HEK293 (cell line): ENCODE results near the gene KREMEN2.
A peak's percentile ranks its signal among the peaks of the same experiment; 100 is the strongest.

Experiments used
- CTCF ChIA-PET: fragments of 350-600 bp; formaldehyde crosslinking; extraction: SDS; loops from one replicate; lab custom pipeline; 2021; ENCODE audit warnings: antibody characterized with exemption; lab: Yijun Ruan, JAX
- POLR2A ChIA-PET: fragments of 300-600 bp; formaldehyde crosslinking; extraction: SDS; loops from one replicate; lab custom pipeline; 2020; ENCODE audit warnings: antibody characterized with exemption, inconsistent platforms; lab: Yijun Ruan, JAX
- H3K27ac ChIP-seq: fragments of 200-500 bp; sonication (Bioruptor generic); 2 replicates; pipeline ENCODE4 v1.5.1; 2014; ENCODE audit warnings: low read depth, low read length, control low read depth, inconsistent platforms; ENCODE audit errors: extremely low read depth
- H3K36me3 ChIP-seq, 2 experiments: fragments of 200-500 bp in 1 of 2; sonication (Bioruptor generic) in 1 of 2; 1 replicate in 1 of 2; 2 replicates in 1 of 2; pipeline ENCODE4 v1.5.1; 2014 to 2017; ENCODE audit warnings: inconsistent platforms in 2 of 2, low read length in 2 of 2; ENCODE audit not compliant: control insufficient read depth in 2 of 2, insufficient read depth in 1 of 2
- H3K4me1 ChIP-seq: fragments of 200-500 bp; sonication (Bioruptor generic); 2 replicates; pipeline ENCODE4 v1.5.1; 2014; ENCODE audit warnings: mild to moderate bottlenecking, low read length, inconsistent platforms; ENCODE audit not compliant: control insufficient read depth, insufficient read depth
- H3K4me3 ChIP-seq: 2 replicates; pipeline ENCODE4 v1.5.1; 2011; ENCODE audit warnings: low read depth, mild to moderate bottlenecking, control low read depth, low read length, moderate library complexity
- H3K9me3 ChIP-seq: fragments of 200-500 bp; sonication (Bioruptor generic); 2 replicates; pipeline ENCODE4 v1.5.1; 2014; ENCODE audit warnings: low read depth, low read length, inconsistent platforms; ENCODE audit not compliant: control insufficient read depth, insufficient read depth
- BCL11B ChIP-seq: fragments of 450-650 bp; formaldehyde crosslinking; IDR thresholded peaks from 2 replicates; pipeline ENCODE4 v1.5.1; 2016; ENCODE audit warnings: low read depth, missing biosample characterization, missing genetic modification characterization
- GLI4 ChIP-seq: fragments of 450-650 bp; formaldehyde crosslinking; IDR thresholded peaks from 2 replicates; pipeline ENCODE4 v1.5.1; 2016; ENCODE audit warnings: missing biosample characterization, missing genetic modification characterization
- KLF8 ChIP-seq: fragments of 450-650 bp; formaldehyde crosslinking; IDR thresholded peaks from 2 replicates; pipeline ENCODE4 v1.5.1; 2016; ENCODE audit warnings: missing biosample characterization, missing genetic modification characterization
- MYNN ChIP-seq: fragments of 450-650 bp; formaldehyde crosslinking; IDR thresholded peaks from 2 replicates; pipeline ENCODE4 v1.5.1; 2016; ENCODE audit warnings: missing biosample characterization, missing genetic modification characterization, borderline replicate concordance
- MZF1 ChIP-seq: fragments of 450-650 bp; formaldehyde crosslinking; IDR thresholded peaks from 2 replicates; pipeline ENCODE4 v1.5.1; 2017; ENCODE audit warnings: missing biosample characterization, missing genetic modification characterization, borderline replicate concordance
- ZBTB17 ChIP-seq: fragments of 450-650 bp; formaldehyde crosslinking; IDR thresholded peaks from 2 replicates; pipeline ENCODE4 v1.5.1; 2016; ENCODE audit warnings: missing biosample characterization, missing genetic modification characterization
- ZFP37 ChIP-seq: fragments of 450-650 bp; formaldehyde crosslinking; IDR thresholded peaks from 2 replicates; pipeline ENCODE4 v1.5.1; 2016; ENCODE audit warnings: missing biosample characterization, missing genetic modification characterization
- ZNF16 ChIP-seq: fragments of 450-650 bp; formaldehyde crosslinking; IDR thresholded peaks from 2 replicates; pipeline ENCODE4 v1.5.1; 2016; ENCODE audit warnings: low read depth, missing biosample characterization, missing genetic modification characterization
- ZNF211 ChIP-seq: fragments of 450-650 bp; formaldehyde crosslinking; IDR thresholded peaks from 2 replicates; pipeline ENCODE4 v1.5.1; 2016; ENCODE audit warnings: low read depth, missing biosample characterization, missing genetic modification characterization
- ZNF280C ChIP-seq: fragments of 450-650 bp; formaldehyde crosslinking; IDR thresholded peaks from 2 replicates; pipeline ENCODE4 v1.5.1; 2016; ENCODE audit warnings: missing biosample characterization, missing genetic modification characterization
- ZNF311 ChIP-seq: fragments of 450-650 bp; formaldehyde crosslinking; IDR thresholded peaks from 2 replicates; pipeline ENCODE4 v1.5.1; 2017; ENCODE audit warnings: missing biosample characterization, missing genetic modification characterization, borderline replicate concordance
- ZNF350 ChIP-seq: fragments of 450-650 bp; formaldehyde crosslinking; IDR thresholded peaks from 2 replicates; pipeline ENCODE4 v1.5.0; 2017; ENCODE audit warnings: missing biosample characterization, mild to moderate bottlenecking, missing genetic modification characterization
- ZNF391 ChIP-seq: fragments of 450-650 bp; formaldehyde crosslinking; IDR thresholded peaks from 2 replicates; pipeline ENCODE4 v1.5.1; 2016; ENCODE audit warnings: low read depth, missing biosample characterization, missing genetic modification characterization, borderline replicate concordance
- ZNF404 ChIP-seq: fragments of 450-650 bp; formaldehyde crosslinking; IDR thresholded peaks from 2 replicates; pipeline ENCODE4 v1.5.1; 2017; ENCODE audit warnings: missing biosample characterization, missing genetic modification characterization
- ZNF423 ChIP-seq: fragments of 450-650 bp; formaldehyde crosslinking; IDR thresholded peaks from 2 replicates; pipeline ENCODE4 v1.5.1; 2016; ENCODE audit warnings: missing biosample characterization, missing genetic modification characterization
- ZNF473 ChIP-seq: fragments of 450-650 bp; formaldehyde crosslinking; IDR thresholded peaks from 2 replicates; pipeline ENCODE4 v1.5.1; 2017; ENCODE audit warnings: missing biosample characterization, missing genetic modification characterization
- ZNF488 ChIP-seq: fragments of 450-650 bp; formaldehyde crosslinking; IDR thresholded peaks from 2 replicates; pipeline ENCODE4 v1.5.1; 2016; ENCODE audit warnings: missing biosample characterization, missing genetic modification characterization
- ZNF704 ChIP-seq: fragments of 450-650 bp; formaldehyde crosslinking; IDR thresholded peaks from 2 replicates; pipeline ENCODE4 v1.5.1; 2016; ENCODE audit warnings: missing biosample characterization, missing genetic modification characterization
- ZNF785 ChIP-seq: fragments of 450-650 bp; formaldehyde crosslinking; IDR thresholded peaks from 2 replicates; pipeline ENCODE4 v1.5.1; 2016; ENCODE audit warnings: missing biosample characterization, missing genetic modification characterization
- ZSCAN16 ChIP-seq: fragments of 450-650 bp; formaldehyde crosslinking; IDR thresholded peaks from 2 replicates; pipeline ENCODE4 v1.5.1; 2016; ENCODE audit warnings: missing biosample characterization, missing genetic modification characterization
- ZSCAN23 ChIP-seq: fragments of 450-650 bp; formaldehyde crosslinking; IDR thresholded peaks from 2 replicates; pipeline ENCODE4 v1.5.1; 2016; ENCODE audit warnings: missing biosample characterization, missing genetic modification characterization
- ZXDB ChIP-seq: fragments of 450-650 bp; formaldehyde crosslinking; IDR thresholded peaks from 2 replicates; pipeline ENCODE4 v1.5.1; 2016; ENCODE audit warnings: missing biosample characterization, missing genetic modification characterization

KREMEN2 gene

GRCh38 chr16:2966043-2966807 lies 2.1 kb downstream of the KREMEN2 start:
- H3K36me3 ChIP-seq: peaks cover 0 to 7% of the 10 kb centered on the region in 2 experiments; a peak in 1 of 3 replicates
- H3K4me3 ChIP-seq: no peak overlapping the region
- ChIA-PET CTCF (interaction anchor here (0.8 kb wide), 1 partner anchor 24 kb away, joined by 3 read pairs; no protein-coding TSS in a partner anchor), POLR2A (no interaction called here)
- H3K27ac ChIP-seq: no peak overlapping the region
- no peaks in the 10 kb centered on the region for H3K9me3 ChIP-seq
- TF ChIP-seq BCL11B (tag by site-specific recombination) (0 out of 2 replicates have a peak, but pooled peaks have one; percentile 22), MYNN (tag by site-specific recombination) (no peak), ZSCAN23 (tag by site-specific recombination) (no peak)
- peaks cover 8% of the 10 kb centered on the region for H3K4me1 ChIP-seq

- TF ChIP-seq ZXDB (tag by site-specific recombination): no peak
- TF ChIP-seq KLF8 (tag by site-specific recombination): peak; percentile 63; the same call in 1 of the 2 replicates
- TF ChIP-seq ZNF704 (tag by site-specific recombination): no peak
- Histone ChIP-seq H3K9me3 (no peaks in the 10 kb centered on the region), H3K27ac (no peak overlapping the region), H3K36me3 (peaks cover 0 to 13% of the 10 kb centered on the region in 2 experiments; a peak in 1 of 3 replicates), H3K4me3 (no peak overlapping the region), H3K4me1 (peaks cover 8% of the 10 kb centered on the region)
- POLR2A ChIA-PET: no interaction called here
- CTCF ChIA-PET: no interaction called here
These were observed 2.7 kb downstream of the KREMEN2 start for GRCh38 chr16:2966808-2967191.

GRCh38 chr16:2967211-2967631 lies 3.1 kb downstream of the KREMEN2 start:
- Histone ChIP-seq H3K27ac (no peak overlapping the region), H3K36me3 (peaks cover 0 to 17% of the 10 kb centered on the region in 2 experiments; a peak in 1 of 3 replicates), H3K4me3 (no peak overlapping the region), H3K9me3 (no peaks in the 10 kb centered on the region), H3K4me1 (peaks cover 8% of the 10 kb centered on the region)
- POLR2A ChIA-PET: no interaction called here
- no peak for TF ChIP-seq ZNF423 (tag by site-specific recombination)
- TF ChIP-seq ZNF391 (tag by site-specific recombination): no peak
- TF ChIP-seq MZF1 (tag by site-specific recombination): no peak
- no peak for TF ChIP-seq ZNF488
- no peak for TF ChIP-seq ZNF404 (tag by site-specific recombination)
- no peak for TF ChIP-seq ZNF211 (tag by site-specific recombination)
- no peak for TF ChIP-seq ZNF473 (tag by site-specific recombination)
- no peak for TF ChIP-seq ZNF16 (tag by site-specific recombination)
- no peak for TF ChIP-seq ZFP37
- no peak for TF ChIP-seq ZNF311 (tag by site-specific recombination)
- TF ChIP-seq GLI4 (tag by site-specific recombination): no peak
- TF ChIP-seq ZNF350 (tag by site-specific recombination): no peak
- TF ChIP-seq ZNF785 (tag by site-specific recombination): no peak
- no peak for TF ChIP-seq ZBTB17 (tag by site-specific recombination)
- no peak for TF ChIP-seq ZNF280C (tag by site-specific recombination)
- no peak for TF ChIP-seq ZSCAN16 (tag by site-specific recombination)
- CTCF ChIA-PET: interaction anchor here (0.7 kb wide), 1 partner anchor 39 kb away, joined by 3 read pairs; no protein-coding TSS in a partner anchor
